LNCAP (cell line): ENCODE measurements around the gene TBC1D1.

Experiments used
- TF ChIP-seq, protein P1 (sequence below): fragments of 450-650 bp; IDR thresholded peaks from 2 replicates; pipeline ENCODE4 v1.5.1; 2017; ENCODE audit warnings: mild to moderate bottlenecking

Gene TBC1D1

DNA sequence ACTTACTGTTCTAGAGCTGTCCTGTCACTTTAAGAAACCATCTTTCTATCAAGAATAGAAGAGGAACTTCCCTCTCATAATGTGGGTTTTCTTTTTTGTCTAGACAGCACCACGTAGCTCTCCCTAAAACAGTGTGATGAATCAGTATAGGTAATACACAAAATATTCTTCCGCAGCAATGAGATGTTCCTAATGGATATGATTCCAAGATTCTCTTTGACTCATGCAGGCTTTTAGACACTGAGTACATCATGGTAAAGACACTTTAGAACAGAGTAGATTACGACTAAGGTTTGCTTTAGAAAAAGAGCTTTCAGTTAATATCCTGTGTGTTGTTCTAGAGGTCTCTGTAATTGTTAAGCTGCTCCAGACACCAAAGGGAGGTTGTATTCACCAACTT, 139.1 kb downstream of the TBC1D1 start:
- TF ChIP-seq, protein P1, sequence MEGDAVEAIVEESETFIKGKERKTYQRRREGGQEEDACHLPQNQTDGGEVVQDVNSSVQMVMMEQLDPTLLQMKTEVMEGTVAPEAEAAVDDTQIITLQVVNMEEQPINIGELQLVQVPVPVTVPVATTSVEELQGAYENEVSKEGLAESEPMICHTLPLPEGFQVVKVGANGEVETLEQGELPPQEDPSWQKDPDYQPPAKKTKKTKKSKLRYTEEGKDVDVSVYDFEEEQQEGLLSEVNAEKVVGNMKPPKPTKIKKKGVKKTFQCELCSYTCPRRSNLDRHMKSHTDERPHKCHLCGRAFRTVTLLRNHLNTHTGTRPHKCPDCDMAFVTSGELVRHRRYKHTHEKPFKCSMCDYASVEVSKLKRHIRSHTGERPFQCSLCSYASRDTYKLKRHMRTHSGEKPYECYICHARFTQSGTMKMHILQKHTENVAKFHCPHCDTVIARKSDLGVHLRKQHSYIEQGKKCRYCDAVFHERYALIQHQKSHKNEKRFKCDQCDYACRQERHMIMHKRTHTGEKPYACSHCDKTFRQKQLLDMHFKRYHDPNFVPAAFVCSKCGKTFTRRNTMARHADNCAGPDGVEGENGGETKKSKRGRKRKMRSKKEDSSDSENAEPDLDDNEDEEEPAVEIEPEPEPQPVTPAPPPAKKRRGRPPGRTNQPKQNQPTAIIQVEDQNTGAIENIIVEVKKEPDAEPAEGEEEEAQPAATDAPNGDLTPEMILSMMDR, result no peak

DNA sequence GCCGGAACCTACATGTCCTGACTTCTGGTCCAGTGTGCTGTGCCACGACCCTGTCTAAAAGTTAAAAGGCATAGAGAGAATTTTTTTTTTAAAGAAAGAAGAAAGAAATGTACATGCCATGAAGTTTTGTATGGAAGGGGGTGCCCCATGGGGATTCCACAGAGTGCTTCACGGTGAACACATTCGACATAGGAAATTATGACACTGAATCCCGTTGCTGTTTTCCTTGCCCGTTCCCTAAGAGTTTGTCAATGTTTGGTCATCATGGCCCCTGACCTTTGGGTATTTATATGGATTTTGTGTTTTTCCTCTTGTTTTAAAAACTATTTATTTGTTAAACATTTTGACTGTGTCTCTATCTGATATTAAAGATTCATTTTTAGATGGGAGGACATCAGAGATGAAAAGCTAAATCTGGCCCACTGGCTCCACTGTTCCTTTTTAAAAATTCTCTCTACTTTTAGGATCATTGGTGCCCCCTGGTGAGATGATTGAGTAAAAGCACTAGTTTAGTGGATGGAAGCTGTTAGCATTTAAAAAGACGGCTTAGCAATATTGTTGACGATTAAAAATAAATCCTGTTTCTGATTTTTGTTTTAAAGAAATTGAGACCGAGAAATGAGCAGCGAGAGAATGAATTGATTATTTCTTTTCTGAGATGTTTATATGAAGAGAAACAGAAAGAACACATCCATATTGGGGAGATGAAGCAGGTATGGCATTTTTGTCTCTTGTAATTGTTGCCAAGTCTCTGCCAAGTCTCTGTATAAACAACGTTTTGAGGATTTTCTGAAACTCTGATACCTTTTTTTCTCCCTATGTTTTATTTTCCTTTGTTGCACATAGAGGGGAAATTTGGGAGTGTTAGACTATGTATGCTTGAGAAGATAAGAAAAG, 144.3 kb downstream of the TBC1D1 start:
- TF ChIP-seq, protein P1, result peak; percentile 78

DNA sequence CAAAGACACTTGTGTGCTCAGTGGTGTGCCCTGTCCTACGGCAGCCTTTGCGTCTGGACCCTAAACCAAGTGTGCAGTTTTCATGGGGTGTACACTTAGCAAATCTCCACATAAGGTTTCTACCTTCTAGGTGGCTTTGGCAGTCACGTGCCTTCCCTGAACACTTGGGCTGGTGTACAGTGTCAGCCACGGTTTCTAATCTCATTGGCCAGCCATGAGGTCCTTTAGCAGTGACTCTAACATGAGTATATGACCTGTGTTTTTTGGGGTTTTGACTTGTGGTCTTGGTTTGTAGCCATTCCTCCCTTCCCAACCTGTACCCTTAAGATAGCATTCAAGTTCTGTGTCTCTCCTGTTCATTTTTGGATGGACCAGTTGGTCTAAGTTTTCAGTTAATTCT, 145.7 kb downstream of the TBC1D1 start:
- TF ChIP-seq, protein P1, result no peak

GRCh38 chr4:38037612-38038011, 146.7 kb downstream of the TBC1D1 start:
- TF ChIP-seq, protein P1, result no peak

- TF ChIP-seq, protein P1, result no peak
These were observed 149.7 kb downstream of the TBC1D1 start for GRCh38 chr4:38040619-38041018.

DNA sequence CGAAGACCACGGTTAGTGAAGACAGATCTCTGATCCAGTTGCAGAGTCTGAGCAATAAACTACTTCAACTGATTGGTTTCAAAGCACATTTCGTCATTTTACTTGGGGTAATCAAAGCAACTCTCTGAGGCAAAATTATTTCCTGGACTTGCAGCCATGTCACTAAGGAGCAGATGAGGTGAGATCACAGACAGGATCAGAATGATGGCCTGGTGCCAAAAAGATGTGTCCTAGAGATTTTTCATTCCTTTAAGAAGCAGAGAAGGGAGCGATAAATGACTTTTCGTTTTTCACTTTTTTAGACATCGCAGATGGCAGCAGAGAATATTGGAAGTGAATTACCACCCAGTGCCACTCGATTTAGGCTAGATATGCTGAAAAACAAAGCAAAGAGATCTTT, 153.2 kb downstream of the TBC1D1 start:
- TF ChIP-seq, protein P1, result no peak

DNA sequence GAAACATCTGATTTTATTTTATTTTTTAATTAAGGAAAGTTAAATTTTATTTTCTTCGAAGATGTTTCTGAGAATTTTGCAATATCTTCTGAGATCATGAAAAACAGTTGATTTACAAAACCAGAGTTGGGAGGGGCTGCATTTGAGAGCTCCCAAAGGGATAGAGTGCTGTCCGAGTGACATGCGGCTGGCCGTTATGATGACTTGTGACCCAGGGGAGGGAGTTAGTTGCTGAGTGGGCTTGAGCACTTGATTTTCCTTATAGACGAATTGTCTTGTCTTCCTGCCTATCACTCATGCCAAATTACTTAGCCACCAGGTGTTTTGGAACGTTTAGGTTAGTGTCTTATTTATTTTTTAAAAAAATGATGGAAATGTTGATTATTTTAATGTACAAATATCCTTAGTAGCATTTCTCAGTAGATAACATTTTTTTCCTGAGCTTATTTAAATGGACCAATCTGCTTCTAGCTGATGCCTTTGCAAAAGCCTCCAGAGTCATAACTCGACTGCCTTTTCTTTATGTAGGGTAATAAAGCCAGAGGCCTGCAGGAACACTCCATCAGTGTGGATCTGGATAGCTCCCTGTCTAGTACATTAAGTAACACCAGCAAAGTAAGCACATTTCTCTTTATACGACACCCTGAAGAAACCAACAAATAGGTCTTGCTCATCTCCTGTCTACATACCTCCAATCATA, 154.6 kb downstream of the TBC1D1 start:
- TF ChIP-seq, protein P1, result no peak
